ENCODE measurements around the gene CELA3B.

GRCh38 chr1:21961337-21961736 lies 15.5 kb upstream of the CELA3B start:
- TF ChIP-seq POLR2A (IDR thresholded peaks at IDR 0.05) (no peak), CTCF (IDR thresholded peaks at IDR 0.05 in 4 of 5, conservative IDR thresholded peaks at IDR 0.05 in 1 of 5) (no peak)

All from gastrocnemius medialis (tissue), 4 donors.